ENCODE measurements around the gene EZH1.

DNA sequence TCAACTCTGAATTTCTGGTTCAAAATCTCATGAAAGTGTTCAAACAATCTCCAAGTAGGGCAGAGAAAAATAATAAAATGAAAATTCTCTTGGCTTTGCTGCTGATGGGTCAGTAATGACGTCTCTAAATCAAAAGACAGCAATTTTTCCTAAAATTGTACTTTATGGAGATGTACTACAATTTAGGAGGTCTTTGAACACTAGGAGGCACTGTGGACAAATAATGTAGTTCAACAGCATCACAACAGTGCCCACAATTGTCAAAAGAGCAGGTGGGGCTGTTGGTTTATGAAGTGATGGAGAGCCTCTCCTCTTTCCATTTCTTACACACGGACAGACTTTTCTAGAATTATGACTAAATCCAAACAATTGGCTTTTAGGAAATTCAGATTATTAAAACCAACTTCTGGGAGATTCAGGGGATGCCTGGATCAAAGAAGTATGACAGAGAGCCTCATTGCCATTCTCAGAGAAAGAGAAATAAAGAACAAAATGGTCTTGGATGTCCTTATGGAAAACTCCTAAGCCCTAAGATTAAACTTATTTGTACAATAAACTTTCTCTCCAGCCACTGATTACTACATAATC is 23.8 kb downstream of the EZH1 start:
- TF ChIP-seq TAF1 (IDR thresholded peaks at IDR 0.05; ENCODE audit: borderline replicate concordance, low read depth, low read length) (no peak), POLR2A (IDR thresholded peaks at IDR 0.05; ENCODE audit: low read depth, low read length) (no peak), POLR2AphosphoS5 (IDR thresholded peaks at IDR 0.05; ENCODE audit: low read depth, low read length) (no peak)

Data from GM12892 (cell line).